22Rv1 (cell line): Measurements from ENCODE around the gene CBFB.

Experiments used
- CTCF ChIP-seq: fragments of 450-650 bp; IDR thresholded peaks from 2 replicates; pipeline ENCODE4 v1.5.1; 2017; ENCODE audit warnings: mild to moderate bottlenecking
- ZFX ChIP-seq: fragments of 450-650 bp; IDR thresholded peaks from 2 replicates; pipeline ENCODE4 v1.6.1; 2017; ENCODE audit warnings: antibody characterized with exemption, borderline replicate concordance

GRCh38 chr16:67040906-67041305 is 12.0 kb downstream of the CBFB start:
- TF ChIP-seq CTCF (no peak), ZFX (no peak)
